IPS-NIHi7 (cell line): ENCODE measurements around the gene ATG101.
"Not testable (repeated sequence)": the region's sequence is repeated elsewhere in the genome, so short reads cannot be mapped to it uniquely, and the experiment has no call there.

Source experiments
- DNase-seq: peaks from one replicate; pipeline ENCODE4 v3.0.0; 2012; ENCODE audit warnings: mixed read lengths; ENCODE audit errors: extremely low spot score

Gene ATG101

GRCh38 chr12:52097045-52097666 is 27.4 kb downstream of the ATG101 start:
- no peak for DNase-seq

GRCh38 chr12:52104431-52105089 is 34.8 kb downstream of the ATG101 start:
- DNase-seq = not testable (repeated sequence)

- DNase-seq = not testable (repeated sequence)
Observed at GRCh38 chr12:52116222-52117125, 46.7 kb downstream of the ATG101 start.

GRCh38 chr12:52117806-52118475 is 48.2 kb downstream of the ATG101 start:
- DNase-seq = not testable (repeated sequence)

- peak; percentile 91 for DNase-seq
Observed at GRCh38 chr12:52119398-52120254, 49.8 kb downstream of the ATG101 start.

GRCh38 chr12:52120951-52121823 is 51.4 kb downstream of the ATG101 start:
- DNase-seq = no peak

GRCh38 chr12:52121824-52122539 is 52.2 kb downstream of the ATG101 start:
- peak; percentile 84 for DNase-seq

GRCh38 chr12:52122540-52122871 is 52.7 kb downstream of the ATG101 start:
- no peak for DNase-seq

GRCh38 chr12:52122904-52123303 is 53.1 kb downstream of the ATG101 start:
- peak; percentile 5 for DNase-seq

- peak; percentile 22 for DNase-seq
Observed at GRCh38 chr12:52123487-52124186, 53.9 kb downstream of the ATG101 start.

GRCh38 chr12:52125476-52125900 is 55.7 kb downstream of the ATG101 start:
- peak; percentile 84 for DNase-seq

GRCh38 chr12:52126050-52126604 is 56.3 kb downstream of the ATG101 start:
- DNase-seq = peak; percentile 7
